HCT116 (cell line): Measurements from ENCODE around the gene AFF1. TPM values are rescaled to one million over a fixed set of nuclear protein-coding genes. Genes with fewer than 3 reads are reported as not detected.

ENCODE experiments used
- ATAC-seq: fragments of 200-7000 bp; cut with Tn5 transposase; 2 replicates; pipeline ENCODE4 v1.9.1; 2020; ENCODE audit warnings: mild to moderate bottlenecking, moderate library complexity
- BruUV-seq: library from RNA; stranded (reverse); fragments of 400-500 nt; replicated peaks from 2 replicates; lab custom pipeline; 2021; lab: Mats Ljungman, UMichigan
- CTCF ChIA-PET: fragments of 300-600 bp; sonication (Branson Sonifier 250); formaldehyde crosslinking; loops from one replicate; lab custom pipeline; 2021; ENCODE audit warnings: antibody characterized with exemption; lab: Charles Lee
- POLR2A ChIA-PET: fragments of 300-600, 350-600 bp; sonication (Branson Sonifier 250); formaldehyde crosslinking; loops from one replicate; lab custom pipeline; 2021; ENCODE audit warnings: antibody characterized with exemption; lab: Charles Lee
- RAD21 ChIA-PET, 2 experiments: fragments of 300-600 bp; sonication (Branson Sonifier 250); formaldehyde crosslinking; loops; one replicate each; lab custom pipeline; 2023; ENCODE audit warnings: low total read pairs in 2 of 2; ENCODE audit not compliant: uncharacterized antibody in 2 of 2, unreplicated experiment in 2 of 2, low non-redundant PET in 1 of 2; lab: Charles Lee
- DNase-seq: peaks from one replicate; pipeline ENCODE4 v3.0.0-alpha.2; 2010; ENCODE audit warnings: low read depth, low spot score
- H2AFZ ChIP-seq: fragments of 200-600 bp; shearing (Covaris generic), sonication (generic); 2 replicates; pipeline ENCODE4 v1.6.1; 2017; ENCODE audit warnings: low read depth, mixed run types, mixed read lengths, antibody characterized with exemption, low read length; ENCODE audit not compliant: poor library complexity, severe bottlenecking
- H3K27ac ChIP-seq: 2 replicates; pipeline ENCODE4 v1.5.1; 2012; ENCODE audit warnings: low read depth, low read length
- H3K27me3 ChIP-seq: fragments of 200-600 bp; sonication (generic); 2 replicates; pipeline ENCODE4 v1.6.1; 2016; ENCODE audit warnings: mixed run types, low read length, mixed read lengths; ENCODE audit not compliant: insufficient read depth
- H3K36me3 ChIP-seq, 2 experiments: fragments of 200-500 bp in 1 of 2; fragments of 200-600 bp in 1 of 2; sonication (Bioruptor generic) in 1 of 2; sonication (generic) in 1 of 2; 2 replicates each; pipeline versions ENCODE4 v1.5.1 to v1.6.1; 2014 to 2016; ENCODE audit warnings: low read length in 2 of 2, inconsistent platforms in 1 of 2, mixed read lengths in 1 of 2, mixed run types in 1 of 2; ENCODE audit not compliant: insufficient read depth in 2 of 2, control insufficient read depth in 1 of 2
- H3K4me1 ChIP-seq, 2 experiments: fragments of 200-600 bp in 1 of 2; sonication (generic) in 1 of 2; 2 replicates each; pipeline versions ENCODE4 v1.5.1 to v1.6.1; 2012 to 2017; ENCODE audit warnings: low read length in 2 of 2, inconsistent platforms in 1 of 2, mild to moderate bottlenecking in 1 of 2, mixed read lengths in 1 of 2, mixed run types in 1 of 2, moderate library complexity in 1 of 2; ENCODE audit not compliant: insufficient read depth in 2 of 2, control insufficient read depth in 1 of 2
- H3K4me2 ChIP-seq: fragments of 200-600 bp; sonication (generic); 2 replicates; pipeline ENCODE4 v1.6.1; 2017; ENCODE audit warnings: mixed run types, low read length, mixed read lengths
- H3K4me3 ChIP-seq, 2 experiments: fragments of 200-600 bp in 1 of 2; sonication (generic) in 1 of 2; replicated peaks in 1 of 2; 2 replicates each; pipeline ENCODE4 v1.5.1; 2011 to 2016; ENCODE audit warnings: low read length in 2 of 2, control low read depth in 1 of 2, low read depth in 1 of 2, mild to moderate bottlenecking in 1 of 2, mixed read lengths in 1 of 2, mixed run types in 1 of 2
- H3K79me2 ChIP-seq: fragments of 200-600 bp; sonication (generic); 2 replicates; pipeline ENCODE4 v1.6.1; 2017; ENCODE audit warnings: mild to moderate bottlenecking, mixed run types, low read length, moderate library complexity, mixed read lengths; ENCODE audit not compliant: insufficient read depth
- H3K9ac ChIP-seq: fragments of 200-600 bp; sonication (generic); 2 replicates; pipeline ENCODE4 v1.6.1; 2016; ENCODE audit warnings: low read length, mixed read lengths
- H3K9me2 ChIP-seq: fragments of 200-600 bp; sonication (generic), shearing (Covaris generic); 2 replicates; pipeline ENCODE4 v1.6.1; 2017; ENCODE audit warnings: mixed run types, mild to moderate bottlenecking, moderate library complexity; ENCODE audit not compliant: insufficient read depth
- H3K9me3 ChIP-seq, 2 experiments: fragments of 200-500 bp in 1 of 2; fragments of 200-600 bp in 1 of 2; sonication (Bioruptor generic) in 1 of 2; sonication (generic) in 1 of 2; 2 replicates each; pipeline ENCODE4 v1.6.1; 2014 to 2017; ENCODE audit warnings: low read length in 2 of 2, mixed read lengths in 2 of 2, inconsistent platforms in 1 of 2, low read depth in 1 of 2, mild to moderate bottlenecking in 1 of 2, mixed run types in 1 of 2, moderate library complexity in 1 of 2; ENCODE audit not compliant: control insufficient read depth in 1 of 2, insufficient read depth in 1 of 2
- H4K20me1 ChIP-seq: fragments of 200-600 bp; sonication (generic), shearing (Covaris generic); 2 replicates; pipeline ENCODE4 v1.6.1; 2017; ENCODE audit warnings: mixed run types, mild to moderate bottlenecking, moderate library complexity; ENCODE audit not compliant: insufficient read depth
- CBX3 ChIP-seq: IDR thresholded peaks from 2 replicates; pipeline ENCODE4 v1.6.1; 2012; ENCODE audit warnings: low read depth
- CEBPB ChIP-seq: IDR thresholded peaks from 2 replicates; pipeline ENCODE4 v1.6.1; 2012; ENCODE audit warnings: low read depth
- EGR1 ChIP-seq: IDR thresholded peaks from 2 replicates; pipeline ENCODE4 v1.6.1; 2012; ENCODE audit warnings: low read depth
- ELF1 ChIP-seq: IDR thresholded peaks from 2 replicates; pipeline ENCODE4 v1.6.1; 2012; ENCODE audit warnings: low read depth, borderline replicate concordance
- EZH2 ChIP-seq: fragments of 200-600 bp; sonication (generic); IDR thresholded peaks from 2 replicates; pipeline ENCODE4 v1.6.1; 2017; ENCODE audit warnings: antibody characterized with exemption, mixed run types
- POLR2A ChIP-seq: IDR thresholded peaks from 2 replicates; pipeline ENCODE4 v1.7.0; 2011; ENCODE audit warnings: borderline replicate concordance; ENCODE audit not compliant: insufficient read depth, insufficient read length; ENCODE audit errors: extremely low read depth
- POLR2AphosphoS5 ChIP-seq: IDR thresholded peaks from 2 replicates; pipeline ENCODE4 v1.6.1; 2011; ENCODE audit warnings: mild to moderate bottlenecking, low read depth, low read length, moderate library complexity
- RAD21 ChIP-seq: IDR thresholded peaks from 2 replicates; pipeline ENCODE4 v1.6.1; 2012; ENCODE audit warnings: low read depth, mild to moderate bottlenecking
- SIN3A ChIP-seq: IDR thresholded peaks from 2 replicates; pipeline ENCODE4 v1.6.1; 2012; ENCODE audit warnings: low read depth
- SP1 ChIP-seq: IDR thresholded peaks from 2 replicates; pipeline ENCODE4 v1.6.1; 2012; ENCODE audit warnings: low read depth
- SRF ChIP-seq: IDR thresholded peaks from 2 replicates; pipeline ENCODE4 v1.6.1; 2012; ENCODE audit warnings: low read depth
- YY1 ChIP-seq: IDR thresholded peaks from 2 replicates; pipeline ENCODE4 v1.6.1; 2011; ENCODE audit warnings: low read length, low read depth, moderate library complexity, mild to moderate bottlenecking; ENCODE audit not compliant: insufficient replicate concordance; ENCODE audit errors: extremely low read depth
- ZFX ChIP-seq: fragments of 450-650 bp; IDR thresholded peaks from 2 replicates; pipeline ENCODE4 v1.6.1; 2017
- ZNF274 ChIP-seq: fragments of 200-500 bp; sonication (Bioruptor generic); IDR thresholded peaks from 2 replicates; pipeline ENCODE4 v1.6.1; 2014; ENCODE audit warnings: mild to moderate bottlenecking, low read depth, low read length, inconsistent platforms
- intact Hi-C: fragments of 100-400 bp; cut with micrococcal nuclease; formaldehyde crosslinking; loops from 2 replicates; pipeline ENCODE4 v1.10.0; 2022
- total RNA-seq: library from RNA; stranded (reverse); gene quantifications from one replicate; pipeline ENCODE4 v1.2.1, GENCODE V29; 2021; ENCODE audit not compliant: unreplicated experiment
- TF ChIP-seq, protein P1 (sequence below): IDR thresholded peaks from 2 replicates; pipeline ENCODE4 v1.6.1; 2012; ENCODE audit warnings: low read depth
- TF ChIP-seq, protein P2 (sequence below): IDR thresholded peaks from 2 replicates; pipeline ENCODE4 v1.6.1; 2012
- TF ChIP-seq, protein P3 (sequence below): IDR thresholded peaks from 2 replicates; pipeline ENCODE4 v1.6.1; 2011; ENCODE audit warnings: mild to moderate bottlenecking, low read length, moderate library complexity; ENCODE audit not compliant: insufficient replicate concordance; ENCODE audit errors: extremely low read depth

The AFF1 gene
- total RNA-seq, 1 experiment from 2014 or later, result 43.1 TPM

DNA sequence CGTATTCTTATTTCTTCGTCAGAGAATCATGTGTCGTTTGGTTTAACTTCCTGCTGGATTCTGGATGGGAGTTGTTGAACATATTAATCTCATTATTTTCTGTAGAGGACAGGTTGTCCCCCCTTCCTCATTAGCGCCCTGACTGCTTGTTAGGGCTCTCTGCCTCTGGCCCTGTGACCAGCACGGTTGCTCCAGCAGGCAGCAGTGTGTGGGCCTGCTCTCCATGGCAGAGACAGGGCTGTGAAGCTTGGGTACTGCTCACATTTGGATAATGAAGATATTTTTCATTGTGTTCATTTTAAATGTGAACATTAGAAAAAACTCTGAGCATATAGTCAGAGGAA is 182.9 kb downstream of the AFF1 start:
- Histone ChIP-seq H3K36me3 (peaks cover 5% of the 10 kb centered on the region in 2 experiments; a peak in 1 of 4 replicates), H4K20me1 (no peaks in the 10 kb centered on the region), H3K27ac (no peak overlapping the region), H3K27me3 (no peaks in the 10 kb centered on the region), H3K79me2 (no peaks in the 10 kb centered on the region), H3K4me2 (no peak overlapping the region), H3K9ac (no peak overlapping the region), H3K4me3 (no peak overlapping the region), H2AFZ (no peak overlapping the region), H3K9me2 (no peaks in the 10 kb centered on the region), H3K9me3 (no peaks in the 10 kb centered on the region), H3K4me1 (no peaks in the 10 kb centered on the region)
- no peak for DNase-seq
- POLR2A ChIA-PET, result no interaction called here
- CTCF ChIA-PET, result interaction anchor here (0.8 kb wide), 1 partner anchor 195 kb away, joined by 5 read pairs; no protein-coding TSS in a partner anchor
- no peak for ATAC-seq
- intact Hi-C loops, result no loop called here
- no peak for TF ChIP-seq EGR1
- RAD21 ChIA-PET, result no interaction called here
- BruUV-seq, result no TSS peak

DNA sequence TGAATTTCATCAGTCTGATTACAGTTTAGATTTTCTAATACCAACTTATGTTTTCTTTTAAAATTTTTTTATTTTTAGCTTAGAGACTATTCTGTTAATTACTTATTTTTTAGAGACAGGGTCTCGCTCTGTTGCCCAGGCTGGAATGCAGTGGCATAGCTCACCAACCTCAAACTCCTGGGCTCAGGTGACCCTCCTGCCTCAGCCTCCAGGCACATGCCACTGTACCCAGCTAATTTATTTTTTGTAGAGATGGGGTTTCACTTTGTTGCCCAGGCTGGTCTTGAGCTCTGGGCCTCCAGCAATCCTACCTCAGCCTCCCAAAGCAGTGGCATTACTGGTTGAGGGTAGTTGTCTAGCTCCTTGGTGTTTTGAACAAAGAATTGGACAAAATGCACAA is 183.6 kb downstream of the AFF1 start:
- Histone ChIP-seq H3K4me3 (no peak overlapping the region), H3K27me3 (no peaks in the 10 kb centered on the region), H3K36me3 (peaks cover 5% of the 10 kb centered on the region in 2 experiments; a peak in 1 of 4 replicates), H3K9me2 (no peaks in the 10 kb centered on the region), H3K9me3 (no peaks in the 10 kb centered on the region), H2AFZ (no peak overlapping the region), H3K4me1 (no peaks in the 10 kb centered on the region), H3K4me2 (no peak overlapping the region), H3K27ac (no peak overlapping the region), H4K20me1 (no peaks in the 10 kb centered on the region), H3K79me2 (no peaks in the 10 kb centered on the region), H3K9ac (no peak overlapping the region)
- POLR2A ChIA-PET, result no interaction called here
- no peak for ATAC-seq
- CTCF ChIA-PET, result interaction anchor here (1.4 kb wide), 1 partner anchor 196 kb away, joined by 3 read pairs; no protein-coding TSS in a partner anchor
- intact Hi-C loops, result no loop called here
- no peak for DNase-seq
- no TSS peak for BruUV-seq
- RAD21 ChIA-PET, result no interaction called here
- TF ChIP-seq, protein P1, sequence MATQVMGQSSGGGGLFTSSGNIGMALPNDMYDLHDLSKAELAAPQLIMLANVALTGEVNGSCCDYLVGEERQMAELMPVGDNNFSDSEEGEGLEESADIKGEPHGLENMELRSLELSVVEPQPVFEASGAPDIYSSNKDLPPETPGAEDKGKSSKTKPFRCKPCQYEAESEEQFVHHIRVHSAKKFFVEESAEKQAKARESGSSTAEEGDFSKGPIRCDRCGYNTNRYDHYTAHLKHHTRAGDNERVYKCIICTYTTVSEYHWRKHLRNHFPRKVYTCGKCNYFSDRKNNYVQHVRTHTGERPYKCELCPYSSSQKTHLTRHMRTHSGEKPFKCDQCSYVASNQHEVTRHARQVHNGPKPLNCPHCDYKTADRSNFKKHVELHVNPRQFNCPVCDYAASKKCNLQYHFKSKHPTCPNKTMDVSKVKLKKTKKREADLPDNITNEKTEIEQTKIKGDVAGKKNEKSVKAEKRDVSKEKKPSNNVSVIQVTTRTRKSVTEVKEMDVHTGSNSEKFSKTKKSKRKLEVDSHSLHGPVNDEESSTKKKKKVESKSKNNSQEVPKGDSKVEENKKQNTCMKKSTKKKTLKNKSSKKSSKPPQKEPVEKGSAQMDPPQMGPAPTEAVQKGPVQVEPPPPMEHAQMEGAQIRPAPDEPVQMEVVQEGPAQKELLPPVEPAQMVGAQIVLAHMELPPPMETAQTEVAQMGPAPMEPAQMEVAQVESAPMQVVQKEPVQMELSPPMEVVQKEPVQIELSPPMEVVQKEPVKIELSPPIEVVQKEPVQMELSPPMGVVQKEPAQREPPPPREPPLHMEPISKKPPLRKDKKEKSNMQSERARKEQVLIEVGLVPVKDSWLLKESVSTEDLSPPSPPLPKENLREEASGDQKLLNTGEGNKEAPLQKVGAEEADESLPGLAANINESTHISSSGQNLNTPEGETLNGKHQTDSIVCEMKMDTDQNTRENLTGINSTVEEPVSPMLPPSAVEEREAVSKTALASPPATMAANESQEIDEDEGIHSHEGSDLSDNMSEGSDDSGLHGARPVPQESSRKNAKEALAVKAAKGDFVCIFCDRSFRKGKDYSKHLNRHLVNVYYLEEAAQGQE, result no peak
- TF ChIP-seq ZFX, result no peak
- TF ChIP-seq POLR2A, result no peak
- TF ChIP-seq SRF, result no peak
- TF ChIP-seq SIN3A, result no peak
- TF ChIP-seq EZH2, result no peak
- TF ChIP-seq POLR2AphosphoS5, result no peak
- TF ChIP-seq, protein P2, sequence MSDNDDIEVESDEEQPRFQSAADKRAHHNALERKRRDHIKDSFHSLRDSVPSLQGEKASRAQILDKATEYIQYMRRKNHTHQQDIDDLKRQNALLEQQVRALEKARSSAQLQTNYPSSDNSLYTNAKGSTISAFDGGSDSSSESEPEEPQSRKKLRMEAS, result no peak
- TF ChIP-seq ZNF274, result no peak
- no peak for TF ChIP-seq RAD21
- TF ChIP-seq, protein P3, sequence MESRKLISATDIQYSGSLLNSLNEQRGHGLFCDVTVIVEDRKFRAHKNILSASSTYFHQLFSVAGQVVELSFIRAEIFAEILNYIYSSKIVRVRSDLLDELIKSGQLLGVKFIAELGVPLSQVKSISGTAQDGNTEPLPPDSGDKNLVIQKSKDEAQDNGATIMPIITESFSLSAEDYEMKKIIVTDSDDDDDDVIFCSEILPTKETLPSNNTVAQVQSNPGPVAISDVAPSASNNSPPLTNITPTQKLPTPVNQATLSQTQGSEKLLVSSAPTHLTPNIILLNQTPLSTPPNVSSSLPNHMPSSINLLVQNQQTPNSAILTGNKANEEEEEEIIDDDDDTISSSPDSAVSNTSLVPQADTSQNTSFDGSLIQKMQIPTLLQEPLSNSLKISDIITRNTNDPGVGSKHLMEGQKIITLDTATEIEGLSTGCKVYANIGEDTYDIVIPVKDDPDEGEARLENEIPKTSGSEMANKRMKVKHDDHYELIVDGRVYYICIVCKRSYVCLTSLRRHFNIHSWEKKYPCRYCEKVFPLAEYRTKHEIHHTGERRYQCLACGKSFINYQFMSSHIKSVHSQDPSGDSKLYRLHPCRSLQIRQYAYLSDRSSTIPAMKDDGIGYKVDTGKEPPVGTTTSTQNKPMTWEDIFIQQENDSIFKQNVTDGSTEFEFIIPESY, result no peak
- no peak for TF ChIP-seq CEBPB
- TF ChIP-seq EGR1, result no peak
- no peak for TF ChIP-seq SP1
- no peak for TF ChIP-seq YY1
- no peak for TF ChIP-seq CBX3
- TF ChIP-seq ELF1, result no peak
